Gastroesophageal sphincter (tissue), 4 donors: ENCODE results near the gene DPT. TPM values are rescaled to one million over a fixed set of nuclear protein-coding genes. Genes with fewer than 3 reads are reported as not detected.

ENCODE experiments used
- ATAC-seq: fragments of 150-250 bp; one replicate; pipeline ENCODE4 v1.9.1; 2016; ENCODE audit warnings: mild to moderate bottlenecking, moderate library complexity
- H3K27ac ChIP-seq, 4 donors: fragments of 200-600 bp; sonication (generic) in 3 of 4; 1 replicate in 3 of 4; 2 replicates in 1 of 4; pipeline ENCODE4 v1.5.1; 2016 to 2019
- H3K27me3 ChIP-seq: fragments of 200-600 bp; sonication (generic); one replicate; pipeline ENCODE4 v1.5.1; 2019
- H3K36me3 ChIP-seq, 2 donors: fragments of 200-600 bp; sonication (generic); one replicate each; pipeline ENCODE4 v1.5.1; 2019; ENCODE audit warnings: control low read depth in 1 of 2
- H3K4me1 ChIP-seq, 3 donors: fragments of 200-600 bp; sonication (generic); 1 replicate in 2 of 3; 2 replicates in 1 of 3; pipeline ENCODE4 v1.5.1; 2016 to 2019; ENCODE audit warnings: control low read depth in 2 of 3
- H3K4me3 ChIP-seq, 2 donors: fragments of 200-600 bp; sonication (generic); one replicate each; pipeline ENCODE4 v1.5.1; 2019; ENCODE audit warnings: mild to moderate bottlenecking in 1 of 2, moderate library complexity in 1 of 2
- H3K9me3 ChIP-seq, 3 donors: fragments of 200-600 bp; sonication (generic); one replicate each; pipeline ENCODE4 v1.5.1; 2017 to 2019; ENCODE audit warnings: control low read depth in 2 of 3
- EP300 ChIP-seq: sonication (generic); formaldehyde crosslinking; IDR thresholded peaks from one replicate; pipeline ENCODE4 v1.6.1; 2017; ENCODE audit warnings: antibody characterized with exemption, mild to moderate bottlenecking
- POLR2A ChIP-seq, 2 donors: fragments of 450-650 bp; IDR thresholded peaks; one replicate each; pipeline ENCODE4 v1.6.1; 2017; ENCODE audit warnings: antibody characterized with exemption in 2 of 2, mild to moderate bottlenecking in 2 of 2, moderate library complexity in 1 of 2
- POLR2AphosphoS5 ChIP-seq: sonication (generic); formaldehyde crosslinking; IDR thresholded peaks from one replicate; pipeline ENCODE4 v1.6.1; 2017; ENCODE audit warnings: antibody characterized with exemption
- WGBS, 2 donors: methylation state at CpG; one replicate each; pipeline ENCODE4 v1.1.5; 2018; ENCODE audit warnings: low coverage in 1 of 2; 5-methylcytosine and 5-hydroxymethylcytosine counted together
- total RNA-seq, 4 donors: library from RNA; depleted of rRNA; stranded (reverse); fragments of >200 nt; gene quantifications; one replicate each; pipeline ENCODE4 v1.1.0, GENCODE V29; 2016
- TF ChIP-seq, protein P1 (sequence below), 4 experiments: fragments of 200-600 bp in 2 of 4; fragments of 450-650 bp in 2 of 4; sonication (generic) in 1 of 4; IDR thresholded peaks; one replicate each; pipeline ENCODE4 v1.5.1; 2017 to 2019; ENCODE audit warnings: antibody characterized with exemption in 4 of 4, mild to moderate bottlenecking in 2 of 4, moderate library complexity in 2 of 4

DPT gene
- total RNA-seq, 4 donors from 2014 or later, result 75.2 to 354 (median 130) TPM

GRCh38 chr1:168714012-168714411 is 15.0 kb downstream of the DPT start:
- no peak overlapping the region for H3K4me3 ChIP-seq
- TF ChIP-seq POLR2AphosphoS5 (no peak), EP300 (no peak), POLR2A (IDR thresholded peaks at IDR 0.05) (no peak)
- TF ChIP-seq, protein P1, sequence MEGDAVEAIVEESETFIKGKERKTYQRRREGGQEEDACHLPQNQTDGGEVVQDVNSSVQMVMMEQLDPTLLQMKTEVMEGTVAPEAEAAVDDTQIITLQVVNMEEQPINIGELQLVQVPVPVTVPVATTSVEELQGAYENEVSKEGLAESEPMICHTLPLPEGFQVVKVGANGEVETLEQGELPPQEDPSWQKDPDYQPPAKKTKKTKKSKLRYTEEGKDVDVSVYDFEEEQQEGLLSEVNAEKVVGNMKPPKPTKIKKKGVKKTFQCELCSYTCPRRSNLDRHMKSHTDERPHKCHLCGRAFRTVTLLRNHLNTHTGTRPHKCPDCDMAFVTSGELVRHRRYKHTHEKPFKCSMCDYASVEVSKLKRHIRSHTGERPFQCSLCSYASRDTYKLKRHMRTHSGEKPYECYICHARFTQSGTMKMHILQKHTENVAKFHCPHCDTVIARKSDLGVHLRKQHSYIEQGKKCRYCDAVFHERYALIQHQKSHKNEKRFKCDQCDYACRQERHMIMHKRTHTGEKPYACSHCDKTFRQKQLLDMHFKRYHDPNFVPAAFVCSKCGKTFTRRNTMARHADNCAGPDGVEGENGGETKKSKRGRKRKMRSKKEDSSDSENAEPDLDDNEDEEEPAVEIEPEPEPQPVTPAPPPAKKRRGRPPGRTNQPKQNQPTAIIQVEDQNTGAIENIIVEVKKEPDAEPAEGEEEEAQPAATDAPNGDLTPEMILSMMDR (IDR thresholded peaks at IDR 0.05), result no peak
- no peaks in the 10 kb centered on the region for H3K27me3 ChIP-seq
- H3K36me3 ChIP-seq, result no peaks in the 10 kb centered on the region
- H3K4me1 ChIP-seq, result peaks cover 2 to 16% (median 5%) of the 10 kb centered on the region in 3 donors
- WGBS, 2 donors, result 81 to 91% methylated on average over 3 to 5 of the region's 8 CpGs
- H3K27ac ChIP-seq, result no peak overlapping the region
- no peaks in the 10 kb centered on the region for H3K9me3 ChIP-seq
- no peak for ATAC-seq

- H3K4me3 ChIP-seq, result no peak overlapping the region
- 27 to 28% methylated on average over 6 to 9 of the region's 9 CpGs for WGBS, 2 donors
- H3K36me3 ChIP-seq, result no peaks in the 10 kb centered on the region
- no peaks in the 10 kb centered on the region for H3K9me3 ChIP-seq
- no peaks in the 10 kb centered on the region for H3K27me3 ChIP-seq
- TF ChIP-seq EP300, result no peak
- TF ChIP-seq POLR2AphosphoS5, result peak; percentile 25
- no peak for TF ChIP-seq POLR2A (IDR thresholded peaks at IDR 0.05)
- H3K27ac ChIP-seq, result peak overlapping the region; percentile 69 to 79 (median 72)
- peaks cover 2 to 38% (median 5%) of the 10 kb centered on the region in 3 donors for H3K4me1 ChIP-seq
- peak; percentile 84 for ATAC-seq
Measured at GRCh38 chr1:168709405-168710363, 19.3 kb downstream of the DPT start.

GRCh38 chr1:168708698-168709404 is 20.2 kb downstream of the DPT start:
- peak; percentile 46 for ATAC-seq
- Histone ChIP-seq H3K4me3 (no peak overlapping the region), H3K36me3 (no peaks in the 10 kb centered on the region), H3K27me3 (no peaks in the 10 kb centered on the region), H3K9me3 (no peaks in the 10 kb centered on the region), H3K4me1 (peaks cover 2 to 38% (median 5%) of the 10 kb centered on the region in 3 donors), H3K27ac (peak overlapping the region in 3 of 4 donors; percentile 69 to 79 (median 72))
- WGBS, 2 donors, result 29 to 54% methylated on average over 1 of the region's 1 CpG
- TF ChIP-seq POLR2A (IDR thresholded peaks at IDR 0.05) (no peak), POLR2AphosphoS5 (no peak), EP300 (no peak)
- TF ChIP-seq, protein P1 (IDR thresholded peaks at IDR 0.05), result no peak

DNA sequence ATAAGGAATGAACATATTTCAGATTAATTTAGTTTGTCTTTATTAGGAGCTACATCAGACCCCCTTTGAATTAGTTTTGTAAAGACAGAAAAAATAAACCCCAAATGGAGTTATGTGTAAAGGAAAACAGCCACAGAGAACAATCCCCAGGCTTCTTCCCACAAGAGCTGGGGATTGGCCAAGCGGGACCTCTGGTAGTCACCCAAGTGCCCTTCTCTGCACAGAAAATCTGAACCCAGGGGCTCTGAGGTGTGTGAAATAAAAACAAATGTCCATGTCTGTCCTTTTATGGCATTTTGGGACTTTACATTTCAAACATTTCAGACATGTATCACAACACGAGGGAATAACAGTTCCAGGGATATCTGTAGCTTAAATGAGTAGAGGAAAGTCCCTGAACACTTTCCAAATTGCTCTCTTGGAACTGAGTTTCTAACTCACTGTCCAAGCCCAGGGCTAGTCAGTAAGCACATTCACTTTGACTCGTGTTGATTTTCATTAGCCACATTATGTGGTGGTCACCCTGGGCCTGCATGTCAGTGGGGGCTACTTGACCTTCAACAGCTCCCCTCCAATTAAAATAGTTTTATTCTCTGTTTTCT is 22.5 kb downstream of the DPT start:
- no peak overlapping the region for H3K4me3 ChIP-seq

More for the DNA sequence above, 22.5 kb downstream of the DPT start:
- H3K36me3 ChIP-seq, result no peaks in the 10 kb centered on the region
- no peak for TF ChIP-seq EP300
- TF ChIP-seq POLR2AphosphoS5, result no peak
- no peak for TF ChIP-seq POLR2A (IDR thresholded peaks at IDR 0.05)
- TF ChIP-seq, protein P1 (IDR thresholded peaks at IDR 0.05), result no peak
- H3K9me3 ChIP-seq, result no peaks in the 10 kb centered on the region
- H3K4me1 ChIP-seq, result peaks cover 2 to 38% (median 5%) of the 10 kb centered on the region in 3 donors
- H3K27ac ChIP-seq, result peak overlapping the region; percentile 15 to 59 (median 48)
- H3K27me3 ChIP-seq, result no peaks in the 10 kb centered on the region
- WGBS, 2 donors, result 19 to 34% methylated on average over 3 of the region's 3 CpGs
- ATAC-seq, result no peak
